ENCODE data around the gene CRELD1. TPM values are rescaled to one million over a fixed set of nuclear protein-coding genes. Genes with fewer than 3 reads are reported as not detected.

CRELD1 gene
- total RNA-seq, 1 experiment from 2014 or later = 15.5 TPM

GRCh38 chr3:9945358-9945757 is 11.7 kb downstream of the CRELD1 start:
- DNase-seq = no peak
- no peak overlapping the region for H2BK20ac ChIP-seq (ENCODE audit: low read depth, low read length, poor library complexity, severe bottlenecking)
- H3K18ac ChIP-seq (ENCODE audit: insufficient read length, low read depth, low read length) = no peak overlapping the region
- Mint-ChIP-seq H3K27me3 (ENCODE audit: low read depth) (peaks cover 9% of the 10 kb centered on the region), H3K4me1 (0 out of 4 replicates have a peak, but pooled peaks cover 0 to 6% of the 10 kb centered on the region in 2 experiments), H3K4me3 (peak overlapping the region; percentile 47 to 72), H3K36me3 (ENCODE audit: insufficient read depth in 1 of 3, low read depth in 3 of 3) (peaks cover 5 to 26% (median 19%) of the 10 kb centered on the region in 3 experiments; a peak in 6 of 7 replicates), H3K9me3 (peaks cover 0 to 2% of the 10 kb centered on the region in 2 experiments; a peak in 1 of 5 replicates), H3K27ac (no peak overlapping the region)
- TF ChIP-seq CTCF (conservative IDR thresholded peaks at IDR 0.05) = no peak
- no peak overlapping the region for H2BK12ac ChIP-seq (ENCODE audit: insufficient read length, low read depth, low read length)
- no peak overlapping the region for H2BK120ac ChIP-seq (ENCODE audit: low read depth, low read length, poor library complexity, severe bottlenecking)
- no peaks in the 10 kb centered on the region for H3K79me2 ChIP-seq (ENCODE audit: insufficient read depth, low read length)
- H2BK15ac ChIP-seq (ENCODE audit: low read depth, low read length) = no peak overlapping the region
- H3K79me1 ChIP-seq (ENCODE audit: insufficient read depth, low read depth, low read length, poor library complexity, severe bottlenecking) = no peaks in the 10 kb centered on the region
- H3K23me2 ChIP-seq (ENCODE audit: insufficient read length, low read depth, low read length, poor library complexity, severe bottlenecking) = peaks cover 14% of the 10 kb centered on the region
- no peak overlapping the region for H3K4me2 ChIP-seq (ENCODE audit: insufficient read depth, insufficient read length, low read length)
- no peak overlapping the region for H4K5ac ChIP-seq (ENCODE audit: insufficient read length, low read depth, low read length)
- H3K14ac ChIP-seq (ENCODE audit: insufficient read depth, low read length) = no peak overlapping the region
- H4K20me1 ChIP-seq (ENCODE audit: control insufficient read depth, insufficient read depth, insufficient read length) = no peaks in the 10 kb centered on the region
- H4K8ac ChIP-seq (replicated peaks; ENCODE audit: insufficient read length, low read depth, low read length) = no peak overlapping the region
- H3K9me3 ChIP-seq (ENCODE audit: control insufficient read depth, low read depth, low read length) = no peaks in the 10 kb centered on the region
- H2AFZ ChIP-seq (ENCODE audit: low read length) = no peak overlapping the region
- H3T11ph ChIP-seq (ENCODE audit: low read length) = no peak overlapping the region
- no peak overlapping the region for H3K23ac ChIP-seq (ENCODE audit: insufficient read length, low read depth, low read length)
- H3K27ac ChIP-seq (ENCODE audit: insufficient read length, low read depth, low read length) = no peak overlapping the region
- no peak overlapping the region for H3K56ac ChIP-seq (ENCODE audit: insufficient read length, low read depth, low read length)
- H2BK5ac ChIP-seq (ENCODE audit: insufficient read length, low read length) = no peak overlapping the region
- H3K4ac ChIP-seq (ENCODE audit: low read depth, low read length) = no peak overlapping the region
- no peak overlapping the region for H3K9ac ChIP-seq (ENCODE audit: extremely low read depth, insufficient read length, low read length)
- H3K27me3 ChIP-seq (ENCODE audit: insufficient read depth, low read length) = no peaks in the 10 kb centered on the region
- no peaks in the 10 kb centered on the region for H3K4me1 ChIP-seq (ENCODE audit: insufficient read depth, low read length)
- no CpG with 5 or more reads among the region's 10 CpGs for WGBS (ENCODE audit: extremely low coverage, insufficient read length, low lambda C conversion rate)
- no peak overlapping the region for H4K91ac ChIP-seq (ENCODE audit: insufficient read length, low read depth, low read length)
- no peak overlapping the region for H2AK5ac ChIP-seq (ENCODE audit: insufficient read length, low read length)
